A673 (cell line): ENCODE results near the gene CCT6A. TPM values are rescaled to one million over a fixed set of nuclear protein-coding genes. Genes with fewer than 3 reads are reported as not detected.
A peak's percentile ranks its signal among the peaks of the same experiment; 100 is the strongest.

Experiments
- BruUV-seq: library from RNA; stranded (reverse); fragments of 400-500 nt; replicated peaks from 2 replicates; lab custom pipeline; 2021; lab: Mats Ljungman, UMichigan
- CTCF ChIA-PET: fragments of 300-600 bp; sonication (Branson Sonifier 250); formaldehyde crosslinking; loops from one replicate; lab custom pipeline; 2022; ENCODE audit warnings: antibody characterized with exemption; lab: Charles Lee
- POLR2A ChIA-PET: fragments of 300-600 bp; sonication (Branson Sonifier 250); formaldehyde crosslinking; loops from one replicate; lab custom pipeline; 2022; ENCODE audit warnings: antibody characterized with exemption; ENCODE audit not compliant: low non-redundant PET; lab: Charles Lee
- DNase-seq: peaks from one replicate; pipeline ENCODE4 v3.0.0-alpha.2; 2015; ENCODE audit warnings: low spot score
- H3K27ac ChIP-seq: fragments of 200-600 bp; sonication (generic); 2 replicates; pipeline ENCODE4 v1.5.1; 2016; ENCODE audit warnings: mixed run types, low read depth, mild to moderate bottlenecking, mixed read lengths, antibody characterized with exemption, low read length; ENCODE audit not compliant: poor library complexity, severe bottlenecking
- H3K27me3 ChIP-seq: fragments of 200-600 bp; sonication (generic); replicated peaks from 2 replicates; pipeline ENCODE4 v1.6.1; 2017; ENCODE audit warnings: mixed run types, low read depth, mild to moderate bottlenecking, mixed read lengths, antibody characterized with exemption, low read length; ENCODE audit not compliant: insufficient read depth, poor library complexity
- H3K36me3 ChIP-seq: fragments of 200-600 bp; sonication (generic); 2 replicates; pipeline ENCODE4 v1.6.1; 2016; ENCODE audit warnings: mixed run types, mild to moderate bottlenecking, mixed read lengths, antibody characterized with exemption, low read length; ENCODE audit not compliant: insufficient read depth, poor library complexity, severe bottlenecking
- H3K4me1 ChIP-seq: fragments of 200-600 bp; sonication (generic); 2 replicates; pipeline ENCODE4 v1.6.1; 2017; ENCODE audit warnings: mixed run types, mild to moderate bottlenecking, mixed read lengths, antibody characterized with exemption, low read length; ENCODE audit not compliant: insufficient read depth, poor library complexity, severe bottlenecking
- H3K4me3 ChIP-seq: fragments of 200-600 bp; sonication (generic); 2 replicates; pipeline ENCODE4 v1.5.1; 2016; ENCODE audit warnings: low read depth, mixed run types, mild to moderate bottlenecking, mixed read lengths, low read length; ENCODE audit not compliant: poor library complexity, severe bottlenecking
- H3K9me3 ChIP-seq: fragments of 200-600 bp; sonication (generic); 2 replicates; pipeline ENCODE4 v1.6.1; 2016; ENCODE audit warnings: mixed run types, low read depth, mild to moderate bottlenecking, mixed read lengths, antibody characterized with exemption, low read length; ENCODE audit not compliant: poor library complexity, severe bottlenecking
- EZH2 ChIP-seq: fragments of 200-600 bp; sonication (generic); IDR thresholded peaks from 2 replicates; pipeline ENCODE4 v1.6.1; 2017; ENCODE audit warnings: borderline replicate concordance, low read depth, mild to moderate bottlenecking, mixed read lengths, antibody characterized with exemption, low read length; ENCODE audit not compliant: poor library complexity, severe bottlenecking
- intact Hi-C: fragments of 100-400 bp; cut with micrococcal nuclease; formaldehyde crosslinking; loops from one replicate; pipeline ENCODE4 v1.10.0; 2022; ENCODE audit not compliant: unreplicated experiment
- total RNA-seq: library from RNA; stranded (reverse); gene quantifications from 2 replicates; pipeline ENCODE4 v1.2.3, GENCODE V29; 2021
- TF ChIP-seq, protein P1 (sequence below): fragments of 300-800, 200-600 bp; sonication (generic); conservative IDR thresholded peaks from 2 replicates; pipeline ENCODE4 v1.5.1; 2017; ENCODE audit warnings: low read depth, mild to moderate bottlenecking, antibody characterized with exemption, low read length, moderate library complexity, mixed read lengths

Gene CCT6A
- total RNA-seq, 1 experiment from 2014 or later = 359 TPM

DNA sequence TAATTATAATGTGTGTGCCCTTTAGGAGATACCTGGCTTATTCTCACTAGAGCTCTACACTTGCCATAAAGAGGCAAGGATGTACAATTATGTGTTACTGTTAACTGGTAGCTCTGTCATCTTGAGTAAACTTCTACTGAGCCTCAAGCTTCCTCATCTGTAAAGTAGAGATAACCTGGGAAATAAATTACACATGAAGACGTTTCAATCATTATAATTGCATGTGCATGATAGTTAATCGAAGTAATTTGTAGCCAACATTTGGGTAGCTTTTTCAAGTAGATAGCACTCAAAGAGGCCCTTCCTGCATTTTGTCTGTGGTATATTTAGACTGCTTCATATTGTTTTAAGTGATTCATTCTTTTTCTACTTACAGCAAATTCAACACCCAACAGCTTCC, 2.4 kb downstream of the CCT6A start:
- BruUV-seq = no TSS peak
- Histone ChIP-seq H3K9me3 (no peaks in the 10 kb centered on the region), H3K27ac (no peak overlapping the region), H3K36me3 (peaks cover 65% of the 10 kb centered on the region), H3K4me1 (peaks cover 35% of the 10 kb centered on the region), H3K4me3 (no peak overlapping the region), H3K27me3 (no peaks in the 10 kb centered on the region)
- ChIA-PET POLR2A (no interaction called here), CTCF (no interaction called here)
- intact Hi-C loops = no loop called here
- TF ChIP-seq, protein P1, sequence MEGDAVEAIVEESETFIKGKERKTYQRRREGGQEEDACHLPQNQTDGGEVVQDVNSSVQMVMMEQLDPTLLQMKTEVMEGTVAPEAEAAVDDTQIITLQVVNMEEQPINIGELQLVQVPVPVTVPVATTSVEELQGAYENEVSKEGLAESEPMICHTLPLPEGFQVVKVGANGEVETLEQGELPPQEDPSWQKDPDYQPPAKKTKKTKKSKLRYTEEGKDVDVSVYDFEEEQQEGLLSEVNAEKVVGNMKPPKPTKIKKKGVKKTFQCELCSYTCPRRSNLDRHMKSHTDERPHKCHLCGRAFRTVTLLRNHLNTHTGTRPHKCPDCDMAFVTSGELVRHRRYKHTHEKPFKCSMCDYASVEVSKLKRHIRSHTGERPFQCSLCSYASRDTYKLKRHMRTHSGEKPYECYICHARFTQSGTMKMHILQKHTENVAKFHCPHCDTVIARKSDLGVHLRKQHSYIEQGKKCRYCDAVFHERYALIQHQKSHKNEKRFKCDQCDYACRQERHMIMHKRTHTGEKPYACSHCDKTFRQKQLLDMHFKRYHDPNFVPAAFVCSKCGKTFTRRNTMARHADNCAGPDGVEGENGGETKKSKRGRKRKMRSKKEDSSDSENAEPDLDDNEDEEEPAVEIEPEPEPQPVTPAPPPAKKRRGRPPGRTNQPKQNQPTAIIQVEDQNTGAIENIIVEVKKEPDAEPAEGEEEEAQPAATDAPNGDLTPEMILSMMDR = no peak
- TF ChIP-seq EZH2 = no peak
- no peak for DNase-seq

DNA sequence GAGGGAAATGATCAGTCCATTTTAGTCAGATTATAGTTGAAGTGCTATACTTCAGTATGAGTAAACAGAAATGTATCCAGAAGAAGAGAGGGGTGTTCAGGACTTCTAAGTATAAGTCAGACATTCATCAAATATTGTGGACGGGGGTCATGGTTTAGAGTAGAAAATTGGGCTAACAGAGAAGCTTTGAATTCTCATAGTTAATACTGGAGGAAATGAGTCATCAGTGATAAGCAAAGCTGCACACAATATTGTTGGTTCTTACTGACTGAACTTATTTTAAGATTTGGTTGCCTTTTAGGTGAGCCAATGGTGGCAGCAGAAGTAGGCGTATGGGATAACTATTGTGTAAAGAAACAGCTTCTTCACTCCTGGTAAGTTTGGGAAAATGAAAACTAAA, 10.8 kb downstream of the CCT6A start:
- CTCF ChIA-PET = no interaction called here
- peak; percentile 73 for DNase-seq
- intact Hi-C loops = no loop called here

DNA sequence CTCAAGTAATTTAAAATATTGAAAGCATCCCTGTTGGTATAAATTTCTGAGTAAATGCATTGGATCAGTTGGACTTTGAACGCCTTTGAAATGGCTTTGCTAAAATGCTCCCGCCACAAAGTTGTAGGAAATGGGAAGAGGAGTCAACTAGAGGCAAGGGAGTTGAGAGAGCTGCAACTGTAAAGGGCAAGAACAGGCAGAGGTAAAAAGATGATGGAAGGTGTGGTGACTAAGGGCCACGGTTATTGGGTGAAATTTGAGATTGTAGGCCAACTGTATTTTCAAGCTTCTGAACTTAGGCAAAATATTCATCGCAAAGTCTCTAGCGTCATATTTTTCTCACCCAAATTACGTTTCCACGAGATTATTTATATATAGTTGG, 11.9 kb downstream of the CCT6A start:
- BruUV-seq = TSS peak; percentile 38
- Histone ChIP-seq H3K27me3 (no peaks in the 10 kb centered on the region), H3K9me3 (no peaks in the 10 kb centered on the region), H3K4me3 (no peak overlapping the region), H3K4me1 (peaks cover 20% of the 10 kb centered on the region), H3K27ac (peak overlapping the region; percentile 86), H3K36me3 (peaks cover 56% of the 10 kb centered on the region)
- no peak for TF ChIP-seq EZH2
- TF ChIP-seq, protein P1 = no peak
- no peak for DNase-seq
- ChIA-PET POLR2A (no interaction called here), CTCF (interaction anchor here (1.0 kb wide), 1 partner anchor 11 kb away, joined by 6 read pairs; no protein-coding TSS in a partner anchor)
- intact Hi-C loops = no loop called here

More for the DNA sequence above, 10.8 kb downstream of the CCT6A start:
- POLR2A ChIA-PET = no interaction called here
- Histone ChIP-seq H3K27ac (peak overlapping the region; percentile 63), H3K9me3 (no peaks in the 10 kb centered on the region), H3K27me3 (no peaks in the 10 kb centered on the region), H3K36me3 (peaks cover 64% of the 10 kb centered on the region), H3K4me3 (no peak overlapping the region), H3K4me1 (peaks cover 20% of the 10 kb centered on the region)
- no peak for TF ChIP-seq EZH2
- TF ChIP-seq, protein P1 = no peak
- no TSS peak for BruUV-seq
